ENCODE data around the gene SPHKAP. TPM values are rescaled to one million over a fixed set of nuclear protein-coding genes. Genes with fewer than 3 reads are reported as not detected.

Gene SPHKAP
- polyA plus RNA-seq, 1 of the 3 experiments (the other 2 are of a cell fraction): not detected

DNA sequence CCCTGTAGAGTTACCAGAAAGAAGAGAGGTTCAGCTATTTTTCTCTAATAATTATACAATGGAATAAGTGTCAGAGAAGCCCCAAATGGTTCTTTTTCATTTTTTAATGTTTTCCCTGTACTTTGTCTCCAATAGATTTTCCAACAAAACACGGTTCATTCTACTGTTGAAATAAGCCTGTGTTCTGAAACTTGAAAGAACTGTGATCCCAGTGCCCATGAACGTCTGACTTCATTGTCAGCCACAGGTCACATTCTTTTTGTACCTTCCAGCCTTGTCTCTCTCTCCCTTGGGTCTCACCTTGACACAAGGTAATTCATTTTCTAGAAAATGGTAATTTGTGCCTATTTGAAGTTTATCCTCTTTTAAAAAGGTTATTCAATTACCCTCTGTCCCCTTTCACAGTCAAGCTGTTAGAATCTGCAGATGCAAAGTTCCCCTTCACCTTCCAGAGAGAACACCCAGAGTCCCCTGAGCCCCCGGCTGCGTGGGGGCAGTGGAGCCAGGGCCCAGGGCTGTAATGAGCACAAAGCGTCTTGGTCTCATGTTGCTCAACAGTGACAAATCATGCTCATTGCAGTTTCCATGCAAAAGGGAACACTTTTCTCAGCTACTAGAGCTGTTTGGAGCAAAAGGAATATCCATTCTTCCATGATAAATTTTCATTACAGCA lies 115.2 kb downstream of the SPHKAP start:
- Histone ChIP-seq H3F3A (replicated peaks; ENCODE audit: insufficient read depth) (no peaks in the 10 kb centered on the region), H2AFZ (ENCODE audit: low read depth) (no peak overlapping the region), H3K79me2 (ENCODE audit: insufficient read depth) (no peaks in the 10 kb centered on the region), H3K9me3 (no peaks in the 10 kb centered on the region), H3K27me3 (ENCODE audit: insufficient read depth) (no peaks in the 10 kb centered on the region), H3K27ac (ENCODE audit: low read depth in 2 of 2, low read length in 1 of 2) (no peak overlapping the region), H3K4me2 (no peak overlapping the region), H3K9ac (no peak overlapping the region), H3K4me1 (ENCODE audit: control insufficient read depth in 1 of 2, insufficient read depth in 2 of 2, low read depth in 1 of 2, low read length in 1 of 2) (no peaks in the 10 kb centered on the region), H3K36me3 (replicated peaks in 1 of 2; ENCODE audit: control insufficient read depth in 1 of 2, insufficient read depth in 2 of 2, low read length in 1 of 2) (no peaks in the 10 kb centered on the region), H4K20me1 (ENCODE audit: insufficient read depth) (no peaks in the 10 kb centered on the region), H3K9me2 (no peaks in the 10 kb centered on the region), H3K4me3 (ENCODE audit: low read depth in 2 of 2, low read length in 1 of 2) (no peak overlapping the region)
- POLR2A ChIA-PET: no interaction called here
- TF ChIP-seq, protein P1, sequence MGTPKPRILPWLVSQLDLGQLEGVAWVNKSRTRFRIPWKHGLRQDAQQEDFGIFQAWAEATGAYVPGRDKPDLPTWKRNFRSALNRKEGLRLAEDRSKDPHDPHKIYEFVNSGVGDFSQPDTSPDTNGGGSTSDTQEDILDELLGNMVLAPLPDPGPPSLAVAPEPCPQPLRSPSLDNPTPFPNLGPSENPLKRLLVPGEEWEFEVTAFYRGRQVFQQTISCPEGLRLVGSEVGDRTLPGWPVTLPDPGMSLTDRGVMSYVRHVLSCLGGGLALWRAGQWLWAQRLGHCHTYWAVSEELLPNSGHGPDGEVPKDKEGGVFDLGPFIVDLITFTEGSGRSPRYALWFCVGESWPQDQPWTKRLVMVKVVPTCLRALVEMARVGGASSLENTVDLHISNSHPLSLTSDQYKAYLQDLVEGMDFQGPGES (IDR thresholded peaks at IDR 0.05; ENCODE audit: low read depth, low read length): no peak
- TF ChIP-seq GATA2 (CRISPR knock-in tag; IDR thresholded peaks at IDR 0.05) (no peak), RFX5 (IDR thresholded peaks at IDR 0.05; ENCODE audit: low read length) (no peak), TEAD4 (IDR thresholded peaks at IDR 0.05; ENCODE audit: borderline replicate concordance, insufficient read depth) (no peak), POLR2AphosphoS5 (IDR thresholded peaks at IDR 0.05; ENCODE audit: low read depth, low read length) (no peak), RXRA (IDR thresholded peaks at IDR 0.05; ENCODE audit: borderline replicate concordance, low read depth) (no peak), EP300 (IDR thresholded peaks at IDR 0.05; ENCODE audit: borderline replicate concordance in 1 of 2, low read depth in 1 of 2, low read length in 1 of 2) (no peak), ELF1 (IDR thresholded peaks at IDR 0.05) (no peak), FOXM1 (IDR thresholded peaks at IDR 0.05; ENCODE audit: low read depth) (no peak), EZH2phosphoT487 (IDR thresholded peaks at IDR 0.05; ENCODE audit: borderline replicate concordance, low read depth) (no peak), TCF12 (IDR thresholded peaks at IDR 0.05) (no peak), RAD21 (IDR thresholded peaks at IDR 0.05; ENCODE audit: low read length) (no peak), SIN3A (IDR thresholded peaks at IDR 0.05; ENCODE audit: borderline replicate concordance, low read depth, low read length) (no peak), SMC3 (IDR thresholded peaks at IDR 0.05; ENCODE audit: low read depth, low read length) (no peak), FOSL2 (IDR thresholded peaks at IDR 0.05; ENCODE audit: borderline replicate concordance, low read depth) (no peak), RCOR1 (IDR thresholded peaks at IDR 0.05; ENCODE audit: low read length) (no peak)
- TF ChIP-seq, protein P2, sequence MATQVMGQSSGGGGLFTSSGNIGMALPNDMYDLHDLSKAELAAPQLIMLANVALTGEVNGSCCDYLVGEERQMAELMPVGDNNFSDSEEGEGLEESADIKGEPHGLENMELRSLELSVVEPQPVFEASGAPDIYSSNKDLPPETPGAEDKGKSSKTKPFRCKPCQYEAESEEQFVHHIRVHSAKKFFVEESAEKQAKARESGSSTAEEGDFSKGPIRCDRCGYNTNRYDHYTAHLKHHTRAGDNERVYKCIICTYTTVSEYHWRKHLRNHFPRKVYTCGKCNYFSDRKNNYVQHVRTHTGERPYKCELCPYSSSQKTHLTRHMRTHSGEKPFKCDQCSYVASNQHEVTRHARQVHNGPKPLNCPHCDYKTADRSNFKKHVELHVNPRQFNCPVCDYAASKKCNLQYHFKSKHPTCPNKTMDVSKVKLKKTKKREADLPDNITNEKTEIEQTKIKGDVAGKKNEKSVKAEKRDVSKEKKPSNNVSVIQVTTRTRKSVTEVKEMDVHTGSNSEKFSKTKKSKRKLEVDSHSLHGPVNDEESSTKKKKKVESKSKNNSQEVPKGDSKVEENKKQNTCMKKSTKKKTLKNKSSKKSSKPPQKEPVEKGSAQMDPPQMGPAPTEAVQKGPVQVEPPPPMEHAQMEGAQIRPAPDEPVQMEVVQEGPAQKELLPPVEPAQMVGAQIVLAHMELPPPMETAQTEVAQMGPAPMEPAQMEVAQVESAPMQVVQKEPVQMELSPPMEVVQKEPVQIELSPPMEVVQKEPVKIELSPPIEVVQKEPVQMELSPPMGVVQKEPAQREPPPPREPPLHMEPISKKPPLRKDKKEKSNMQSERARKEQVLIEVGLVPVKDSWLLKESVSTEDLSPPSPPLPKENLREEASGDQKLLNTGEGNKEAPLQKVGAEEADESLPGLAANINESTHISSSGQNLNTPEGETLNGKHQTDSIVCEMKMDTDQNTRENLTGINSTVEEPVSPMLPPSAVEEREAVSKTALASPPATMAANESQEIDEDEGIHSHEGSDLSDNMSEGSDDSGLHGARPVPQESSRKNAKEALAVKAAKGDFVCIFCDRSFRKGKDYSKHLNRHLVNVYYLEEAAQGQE (IDR thresholded peaks at IDR 0.05; ENCODE audit: low read depth, low read length): no peak
- TF ChIP-seq, protein P3, sequence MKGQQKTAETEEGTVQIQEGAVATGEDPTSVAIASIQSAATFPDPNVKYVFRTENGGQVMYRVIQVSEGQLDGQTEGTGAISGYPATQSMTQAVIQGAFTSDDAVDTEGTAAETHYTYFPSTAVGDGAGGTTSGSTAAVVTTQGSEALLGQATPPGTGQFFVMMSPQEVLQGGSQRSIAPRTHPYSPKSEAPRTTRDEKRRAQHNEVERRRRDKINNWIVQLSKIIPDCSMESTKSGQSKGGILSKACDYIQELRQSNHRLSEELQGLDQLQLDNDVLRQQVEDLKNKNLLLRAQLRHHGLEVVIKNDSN (IDR thresholded peaks at IDR 0.05; ENCODE audit: borderline replicate concordance, low read depth): no peak
- TF ChIP-seq, protein P4, sequence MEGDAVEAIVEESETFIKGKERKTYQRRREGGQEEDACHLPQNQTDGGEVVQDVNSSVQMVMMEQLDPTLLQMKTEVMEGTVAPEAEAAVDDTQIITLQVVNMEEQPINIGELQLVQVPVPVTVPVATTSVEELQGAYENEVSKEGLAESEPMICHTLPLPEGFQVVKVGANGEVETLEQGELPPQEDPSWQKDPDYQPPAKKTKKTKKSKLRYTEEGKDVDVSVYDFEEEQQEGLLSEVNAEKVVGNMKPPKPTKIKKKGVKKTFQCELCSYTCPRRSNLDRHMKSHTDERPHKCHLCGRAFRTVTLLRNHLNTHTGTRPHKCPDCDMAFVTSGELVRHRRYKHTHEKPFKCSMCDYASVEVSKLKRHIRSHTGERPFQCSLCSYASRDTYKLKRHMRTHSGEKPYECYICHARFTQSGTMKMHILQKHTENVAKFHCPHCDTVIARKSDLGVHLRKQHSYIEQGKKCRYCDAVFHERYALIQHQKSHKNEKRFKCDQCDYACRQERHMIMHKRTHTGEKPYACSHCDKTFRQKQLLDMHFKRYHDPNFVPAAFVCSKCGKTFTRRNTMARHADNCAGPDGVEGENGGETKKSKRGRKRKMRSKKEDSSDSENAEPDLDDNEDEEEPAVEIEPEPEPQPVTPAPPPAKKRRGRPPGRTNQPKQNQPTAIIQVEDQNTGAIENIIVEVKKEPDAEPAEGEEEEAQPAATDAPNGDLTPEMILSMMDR (IDR thresholded peaks at IDR 0.05): no peak
- TF ChIP-seq, protein P5, sequence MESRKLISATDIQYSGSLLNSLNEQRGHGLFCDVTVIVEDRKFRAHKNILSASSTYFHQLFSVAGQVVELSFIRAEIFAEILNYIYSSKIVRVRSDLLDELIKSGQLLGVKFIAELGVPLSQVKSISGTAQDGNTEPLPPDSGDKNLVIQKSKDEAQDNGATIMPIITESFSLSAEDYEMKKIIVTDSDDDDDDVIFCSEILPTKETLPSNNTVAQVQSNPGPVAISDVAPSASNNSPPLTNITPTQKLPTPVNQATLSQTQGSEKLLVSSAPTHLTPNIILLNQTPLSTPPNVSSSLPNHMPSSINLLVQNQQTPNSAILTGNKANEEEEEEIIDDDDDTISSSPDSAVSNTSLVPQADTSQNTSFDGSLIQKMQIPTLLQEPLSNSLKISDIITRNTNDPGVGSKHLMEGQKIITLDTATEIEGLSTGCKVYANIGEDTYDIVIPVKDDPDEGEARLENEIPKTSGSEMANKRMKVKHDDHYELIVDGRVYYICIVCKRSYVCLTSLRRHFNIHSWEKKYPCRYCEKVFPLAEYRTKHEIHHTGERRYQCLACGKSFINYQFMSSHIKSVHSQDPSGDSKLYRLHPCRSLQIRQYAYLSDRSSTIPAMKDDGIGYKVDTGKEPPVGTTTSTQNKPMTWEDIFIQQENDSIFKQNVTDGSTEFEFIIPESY (IDR thresholded peaks at IDR 0.05; ENCODE audit: borderline replicate concordance, low read depth): no peak
- 0% methylated on average over 5 of the region's 5 CpGs for WGBS (ENCODE audit: low lambda C conversion rate)
- CTCF ChIA-PET: no interaction called here
- no peak for DNase-seq
